Measurements from ENCODE around the gene PDX1. TPM values are rescaled to one million over a fixed set of nuclear protein-coding genes. Genes with fewer than 3 reads are reported as not detected.

Gene PDX1
- polyA plus RNA-seq, 1 experiment = not detected

DNA sequence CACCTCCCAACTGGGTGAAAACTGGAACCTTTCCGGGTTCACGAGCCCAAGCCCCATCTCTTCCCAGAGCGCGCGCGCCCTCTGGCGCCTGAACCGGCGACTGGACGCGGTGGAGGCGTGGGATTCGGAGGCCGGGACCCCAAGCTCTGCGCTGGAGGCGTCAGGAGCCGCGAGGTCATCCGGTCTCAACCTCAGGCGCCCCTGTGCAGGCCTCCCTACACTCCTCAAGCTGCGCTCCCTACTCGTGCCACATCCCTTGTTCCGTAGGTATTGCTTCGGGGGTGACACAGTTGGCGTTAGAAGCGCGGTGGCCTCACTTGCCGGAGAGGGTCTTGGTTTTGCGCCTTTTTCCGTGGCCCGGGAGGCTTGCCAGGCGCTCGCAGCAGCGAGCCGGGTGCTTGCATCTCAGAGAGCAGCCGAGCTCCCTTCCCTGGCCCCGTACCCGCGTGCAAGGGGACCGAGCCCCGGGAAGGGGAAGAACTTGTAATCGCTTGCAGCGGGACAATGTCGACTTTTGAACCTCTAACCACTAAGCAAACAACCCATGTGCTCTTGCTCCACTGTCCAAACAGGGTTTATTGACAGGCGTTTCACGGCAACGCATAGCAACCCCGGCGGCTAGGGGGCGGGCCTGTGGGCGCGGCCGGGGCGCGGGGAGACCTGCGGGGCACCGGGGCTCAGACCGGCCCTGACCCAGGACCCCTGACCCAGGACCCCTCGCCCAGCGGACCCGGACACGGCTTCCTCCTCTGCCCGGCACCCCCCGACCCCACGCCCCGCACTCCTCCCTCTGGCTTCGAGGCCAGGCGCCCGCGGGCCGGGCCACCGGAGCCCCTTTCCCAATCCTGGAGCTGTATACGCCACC is 40.8 kb downstream of the PDX1 start:
- H3K4me3 ChIP-seq (ENCODE audit: low read depth, low read length) = no peak overlapping the region; the same call in none of the 2 replicates
- TF ChIP-seq CTCF (IDR thresholded peaks at IDR 0.05; ENCODE audit: insufficient read depth, low read depth, low read length) = peak; percentile 48
- ChIA-PET CTCF (no interaction called here), POLR2A (no interaction called here)
- no peaks in the 10 kb centered on the region for H3K36me3 ChIP-seq (ENCODE audit: control insufficient read depth, insufficient read depth, low read length)
- no peak for DNase-seq (ENCODE audit: low read depth)
- H3K27me3 ChIP-seq (ENCODE audit: control insufficient read depth, insufficient read depth, low read length) = peaks cover 36% of the 10 kb centered on the region

- no peak for DNase-seq (ENCODE audit: low read depth)
- TF ChIP-seq CTCF (IDR thresholded peaks at IDR 0.05; ENCODE audit: insufficient read depth, low read depth, low read length) = no peak
- Histone ChIP-seq H3K36me3 (ENCODE audit: control insufficient read depth, insufficient read depth, low read length) (no peaks in the 10 kb centered on the region), H3K4me3 (ENCODE audit: low read depth, low read length) (no peak overlapping the region), H3K27me3 (ENCODE audit: control insufficient read depth, insufficient read depth, low read length) (peaks cover 41% of the 10 kb centered on the region)
- CTCF ChIA-PET = interaction anchor here (0.7 to 1.2 kb wide), 2 partner anchors 9 to 23 kb away, joined by 3 read pairs; no protein-coding TSS in a partner anchor
- POLR2A ChIA-PET = no interaction called here
Observed at GRCh38 chr13:27961227-27962085, 41.7 kb downstream of the PDX1 start.

DNA sequence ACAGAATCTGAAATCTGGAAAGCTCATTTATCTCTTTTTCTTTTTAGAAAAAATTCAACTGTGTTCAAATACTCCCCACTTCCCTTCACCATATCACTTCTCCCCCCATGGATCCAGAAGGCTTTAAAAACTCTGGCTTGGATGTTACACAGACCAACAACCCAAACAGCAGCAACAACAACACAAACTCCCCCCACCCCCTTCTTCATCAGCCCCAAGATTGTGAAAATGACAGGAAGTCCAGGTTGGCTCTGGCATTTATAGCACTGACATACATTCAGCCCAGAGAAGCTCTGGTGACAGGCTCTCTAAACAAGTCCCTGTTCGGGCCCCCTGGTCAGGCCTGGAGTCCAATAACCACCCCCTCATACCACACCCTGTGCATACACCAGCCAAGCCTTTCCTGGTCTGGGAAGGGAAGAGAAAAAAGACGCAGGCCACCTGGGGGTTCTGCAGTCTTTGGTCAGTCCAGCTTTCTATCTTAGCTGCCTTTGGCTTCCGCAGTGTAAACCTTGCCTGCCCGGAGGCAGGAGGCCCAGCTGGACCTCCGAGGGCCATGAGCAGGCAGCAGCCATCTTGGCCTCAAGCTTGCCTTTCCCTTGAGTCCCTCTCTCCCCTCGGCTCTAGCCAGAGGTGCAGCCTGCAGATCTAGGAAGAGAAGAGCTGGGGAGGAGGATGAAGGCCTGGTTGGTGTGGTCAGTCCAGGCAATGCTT is 42.5 kb downstream of the PDX1 start:
- POLR2A ChIA-PET = interaction anchor here (0.5 to 0.6 kb wide), 2 partner anchors 14 to 131 kb away, joined by 3 to 4 read pairs; no protein-coding TSS in a partner anchor
- Histone ChIP-seq H3K36me3 (ENCODE audit: control insufficient read depth, insufficient read depth, low read length) (no peaks in the 10 kb centered on the region), H3K4me3 (ENCODE audit: low read depth, low read length) (no peak overlapping the region), H3K27me3 (ENCODE audit: control insufficient read depth, insufficient read depth, low read length) (peaks cover 49% of the 10 kb centered on the region)
- DNase-seq (ENCODE audit: low read depth) = no peak
- CTCF ChIA-PET = interaction anchor here (0.7 to 2.8 kb wide), 4 partner anchors 8 to 135 kb away, joined by 3 to 12 read pairs (median 4); no protein-coding TSS in a partner anchor
- no peak for TF ChIP-seq CTCF (IDR thresholded peaks at IDR 0.05; ENCODE audit: insufficient read depth, low read depth, low read length)

DNA sequence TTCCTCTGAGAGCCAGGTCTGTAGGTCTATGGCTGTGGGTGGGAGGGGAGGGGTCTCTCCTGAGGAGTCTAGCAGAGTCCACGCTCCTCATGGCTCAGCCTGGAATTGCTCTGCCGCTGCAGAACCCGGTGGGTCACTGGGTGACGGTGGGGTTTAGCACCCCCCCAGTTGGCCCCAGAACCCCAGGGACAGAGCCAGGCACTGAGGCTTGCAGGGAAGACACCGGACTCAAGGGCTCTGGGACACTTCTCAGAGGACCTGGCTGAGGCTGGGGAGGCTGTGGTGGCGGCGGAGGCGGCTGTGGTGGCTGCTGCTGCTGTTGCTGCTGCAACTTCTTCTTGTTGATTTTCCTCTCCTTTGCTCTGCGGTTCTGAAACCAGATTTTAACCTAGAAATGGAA is 43.2 kb downstream of the PDX1 start:
- POLR2A ChIA-PET = no interaction called here

More for the DNA sequence above, 43.2 kb downstream of the PDX1 start:
- no peak for TF ChIP-seq CTCF (IDR thresholded peaks at IDR 0.05; ENCODE audit: insufficient read depth, low read depth, low read length)
- Histone ChIP-seq H3K27me3 (ENCODE audit: control insufficient read depth, insufficient read depth, low read length) (peaks cover 56% of the 10 kb centered on the region), H3K4me3 (ENCODE audit: low read depth, low read length) (no peak overlapping the region), H3K36me3 (ENCODE audit: control insufficient read depth, insufficient read depth, low read length) (no peaks in the 10 kb centered on the region)
- no peak for DNase-seq (ENCODE audit: low read depth)
- CTCF ChIA-PET = interaction anchor here (1.6 to 2.8 kb wide), 2 partner anchors 9 to 136 kb away, joined by 6 to 12 read pairs; no protein-coding TSS in a partner anchor

Data from BJ (cell line).